Effector memory CD8-positive, alpha-beta T cell (primary cell): ENCODE results near the gene OSTC.

Experiments
- ATAC-seq: fragments of 150-1000 bp; cut with Tn5 transposase; replicated peaks from 2 replicates; pipeline ENCODE4 v1.10.0; 2021; ENCODE audit warnings: mild to moderate bottlenecking, moderate library complexity
- DNase-seq, 3 experiments: peaks; one replicate each; pipeline ENCODE4 v3.0.0; 2021
- H3K27ac Mint-ChIP-seq, 2 donors: one replicate each; pipeline ENCODE4 v1.8.0; 2022; ENCODE audit warnings: mild to moderate bottlenecking in 2 of 2, mixed read lengths in 2 of 2, moderate library complexity in 2 of 2
- H3K27me3 Mint-ChIP-seq, 2 donors: one replicate each; pipeline ENCODE4 v1.8.0; 2022; ENCODE audit warnings: mixed read lengths in 2 of 2
- H3K36me3 Mint-ChIP-seq: one replicate; pipeline ENCODE4 v1.8.0; 2022; ENCODE audit warnings: mild to moderate bottlenecking, moderate library complexity, mixed read lengths; ENCODE audit not compliant: insufficient read depth
- H3K4me1 Mint-ChIP-seq, 2 donors: one replicate each; pipeline ENCODE4 v1.8.0; 2022; ENCODE audit warnings: low read depth in 2 of 2, mixed read lengths in 2 of 2
- H3K4me3 Mint-ChIP-seq, 2 donors: one replicate each; pipeline ENCODE4 v1.8.0; 2022; ENCODE audit warnings: mild to moderate bottlenecking in 2 of 2, mixed read lengths in 2 of 2, moderate library complexity in 2 of 2
- H3K9me3 Mint-ChIP-seq, 2 donors: one replicate each; pipeline ENCODE4 v1.8.0; 2022; ENCODE audit warnings: mixed read lengths in 2 of 2
- total RNA-seq, 9 experiments: gene quantifications; one replicate each; lab custom pipeline; 2026; lab: John Stamatoyannopoulos, UW

The OSTC gene
- total RNA-seq = 15.5 to 122 (median 54.6) reads per million in 9 experiments

DNA sequence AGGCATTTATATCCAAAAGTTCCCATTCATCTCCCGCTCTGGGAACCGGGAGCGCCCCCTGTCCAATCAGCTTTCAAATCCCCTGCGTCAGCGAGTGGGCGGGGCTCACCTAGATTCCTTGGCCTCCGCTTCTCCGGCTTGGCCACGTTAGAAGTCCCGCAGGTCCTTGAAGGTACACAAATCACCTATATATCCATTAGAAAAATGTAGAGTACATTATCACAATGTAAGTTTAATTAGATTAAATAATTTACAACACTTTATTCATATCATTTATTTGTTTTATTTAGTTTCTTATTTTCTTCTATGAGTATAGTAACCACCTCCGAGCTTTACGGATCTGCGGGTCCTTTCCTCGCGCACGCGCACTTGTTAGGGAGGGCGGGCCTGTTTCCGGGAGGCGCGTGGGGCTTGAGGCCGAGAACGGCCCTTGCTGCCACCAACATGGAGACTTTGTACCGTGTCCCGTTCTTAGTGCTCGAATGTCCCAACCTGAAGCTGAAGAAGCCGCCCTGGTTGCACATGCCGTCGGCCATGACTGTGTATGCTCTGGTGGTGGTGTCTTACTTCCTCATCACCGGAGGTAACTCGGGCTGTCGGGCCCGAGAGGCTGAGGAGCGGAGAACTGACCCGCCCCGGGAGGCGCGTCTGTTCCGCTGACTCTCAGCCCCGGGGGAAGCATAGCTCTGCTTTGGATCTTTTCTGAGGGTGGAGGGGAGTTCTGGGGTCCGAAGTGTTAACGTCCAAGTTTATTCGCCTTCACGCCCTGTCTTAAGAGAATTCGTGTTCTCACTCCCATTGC lies at the start of gene OSTC:
Gene OSTC, plus strand, starts transcription at position 388 of the 802 bp plus-strand sequence. Its CDS starts 57 bp downstream, at position 445.
- DNase-seq = peak; percentile 90 to 94 (median 91)
- Mint-ChIP-seq H3K36me3 (peaks cover 14% of the 10 kb centered on the region), H3K9me3 (no peaks in the 10 kb centered on the region), H3K27me3 (no peaks in the 10 kb centered on the region), H3K27ac (peak within 1 kb of the TSS; percentile 97 to 98), H3K4me1 (peaks cover 28 to 34% of the 10 kb centered on the region in 2 donors), H3K4me3 (peak within 1 kb of the TSS; percentile 90)
- ATAC-seq = peak; percentile 87

DNA sequence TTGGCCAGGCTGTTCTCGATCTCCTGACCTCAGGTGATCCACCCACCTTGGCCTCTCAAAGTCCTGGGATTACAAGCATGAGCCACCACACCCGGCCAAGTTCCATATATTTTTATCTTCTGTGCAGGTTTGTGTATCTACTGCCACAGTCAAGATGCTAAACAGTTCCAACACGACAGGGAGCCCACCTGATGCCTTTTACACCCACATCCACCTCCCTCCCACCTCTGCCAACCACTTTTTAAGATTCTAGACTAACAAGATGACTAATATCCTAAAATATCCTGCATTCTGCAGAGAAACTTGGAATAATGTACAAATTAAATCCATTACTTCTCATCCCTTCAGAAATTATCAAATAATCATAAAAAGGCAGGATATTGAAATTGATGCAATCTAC lies 49.3 kb upstream of the OSTC start:
- Mint-ChIP-seq H3K4me1 (peaks cover 0 to 8% of the 10 kb centered on the region in 2 donors), H3K36me3 (no peaks in the 10 kb centered on the region), H3K27ac (peak overlapping the region in 1 of 2 donors; percentile 46), H3K27me3 (no peaks in the 10 kb centered on the region), H3K9me3 (no peaks in the 10 kb centered on the region), H3K4me3 (peak overlapping the region in 1 of 2 donors; percentile 12)
- no peak for DNase-seq
- ATAC-seq = no peak

GRCh38 chr4:108601532-108601931 lies 48.9 kb upstream of the OSTC start:
- H3K36me3 Mint-ChIP-seq = no peaks in the 10 kb centered on the region
- H3K27me3 Mint-ChIP-seq = no peaks in the 10 kb centered on the region
- no peaks in the 10 kb centered on the region for H3K9me3 Mint-ChIP-seq
- H3K4me3 Mint-ChIP-seq = peak overlapping the region in 1 of 2 donors; percentile 12
- peak; percentile 57 for ATAC-seq
- DNase-seq = no peak
- H3K4me1 Mint-ChIP-seq = peaks cover 0 to 8% of the 10 kb centered on the region in 2 donors
- H3K27ac Mint-ChIP-seq = peak overlapping the region; percentile 35 to 46

DNA sequence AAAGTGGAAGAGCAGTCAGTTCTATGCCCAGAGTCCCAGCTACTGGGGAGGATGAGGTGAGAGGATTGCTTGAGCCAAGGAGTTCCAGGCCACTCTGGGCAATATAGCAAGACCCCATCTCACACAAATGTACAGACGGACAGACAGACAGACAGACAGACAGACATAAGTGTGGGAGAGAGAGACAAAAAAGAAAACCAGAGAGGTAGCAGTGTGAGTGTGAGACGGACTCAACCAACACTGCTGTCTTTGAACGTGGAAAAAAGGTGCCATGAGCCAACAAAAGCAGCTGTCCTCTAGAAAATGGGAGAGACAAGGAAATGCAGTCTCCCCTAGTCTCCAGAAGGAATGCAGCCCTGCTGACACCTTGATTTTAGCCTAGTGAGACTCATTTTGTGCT lies 48.2 kb upstream of the OSTC start:
- DNase-seq = no peak
- H3K27me3 Mint-ChIP-seq = no peaks in the 10 kb centered on the region
- no peaks in the 10 kb centered on the region for H3K9me3 Mint-ChIP-seq
- peak overlapping the region in 1 of 2 donors; percentile 46 for H3K27ac Mint-ChIP-seq
- peaks cover 0 to 8% of the 10 kb centered on the region in 2 donors for H3K4me1 Mint-ChIP-seq
- H3K4me3 Mint-ChIP-seq = no peak overlapping the region
- H3K36me3 Mint-ChIP-seq = no peaks in the 10 kb centered on the region
- ATAC-seq = no peak

DNA sequence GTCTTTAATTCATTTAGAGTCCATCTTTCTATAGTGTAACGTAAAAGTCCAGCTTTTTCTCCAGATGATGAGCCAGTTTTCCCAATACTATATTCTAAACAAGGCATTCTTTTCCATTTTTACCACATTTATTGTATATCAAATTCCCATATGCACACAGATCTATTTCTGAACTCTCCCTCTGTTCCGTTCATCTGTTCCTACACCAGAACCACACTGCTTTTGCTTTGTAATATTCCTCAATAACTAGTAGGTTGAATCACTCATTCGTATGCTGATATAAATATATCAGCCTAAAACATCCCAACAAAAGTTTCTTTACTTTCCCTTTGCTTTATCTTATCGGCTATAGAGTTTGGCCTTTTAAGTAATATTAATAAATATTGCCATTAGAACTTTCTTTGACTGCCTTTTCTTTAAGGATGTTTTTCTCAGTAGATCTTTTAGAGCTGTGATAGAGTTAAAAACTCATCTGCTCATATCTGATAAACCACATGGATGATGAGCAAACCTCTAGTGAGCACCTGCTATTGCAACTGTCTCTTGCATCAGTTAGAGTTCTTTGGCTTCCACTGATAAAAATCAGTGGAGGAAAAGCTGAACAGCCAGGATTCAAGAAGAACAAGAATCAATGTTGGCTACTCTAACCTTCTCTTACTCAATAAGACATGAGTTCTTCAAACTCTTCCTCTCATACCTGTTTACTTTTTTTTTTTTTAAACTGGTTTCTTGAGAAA lies 43.2 kb upstream of the OSTC start:
- no peaks in the 10 kb centered on the region for H3K9me3 Mint-ChIP-seq
- no peaks in the 10 kb centered on the region for H3K27me3 Mint-ChIP-seq
- H3K4me1 Mint-ChIP-seq = no peaks in the 10 kb centered on the region
- H3K27ac Mint-ChIP-seq = no peak overlapping the region
- no peak for DNase-seq
- H3K36me3 Mint-ChIP-seq = no peaks in the 10 kb centered on the region
- H3K4me3 Mint-ChIP-seq = no peak overlapping the region
- no peak for ATAC-seq

- Mint-ChIP-seq H3K9me3 (no peaks in the 10 kb centered on the region), H3K36me3 (peaks cover 5% of the 10 kb centered on the region), H3K27me3 (no peaks in the 10 kb centered on the region), H3K4me3 (no peak overlapping the region), H3K27ac (no peak overlapping the region), H3K4me1 (no peaks in the 10 kb centered on the region)
- no peak for ATAC-seq
- no peak for DNase-seq
Observed at GRCh38 chr4:108611365-108611764, 39.0 kb upstream of the OSTC start.

DNA sequence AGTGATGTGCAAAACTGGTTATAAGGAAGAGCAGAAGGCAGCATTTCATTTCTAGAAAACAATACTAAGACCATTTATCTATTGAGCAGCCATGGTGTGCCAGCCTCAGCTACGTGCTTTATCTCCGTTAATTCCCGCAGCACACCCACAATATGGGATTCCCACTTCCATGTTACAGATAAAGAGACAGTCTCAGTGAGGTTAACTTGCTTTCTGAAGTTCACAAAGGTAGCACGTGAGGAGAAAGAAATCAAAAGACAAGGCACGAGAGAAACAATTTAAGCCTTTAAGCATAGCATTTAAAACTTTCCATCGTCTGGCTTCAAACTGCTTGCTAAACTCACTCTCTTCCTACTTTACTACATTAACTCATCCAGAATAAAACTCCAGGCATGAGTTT lies 38.0 kb upstream of the OSTC start:
- Mint-ChIP-seq H3K36me3 (peaks cover 6% of the 10 kb centered on the region), H3K27ac (no peak overlapping the region), H3K9me3 (no peaks in the 10 kb centered on the region), H3K4me1 (no peaks in the 10 kb centered on the region), H3K27me3 (no peaks in the 10 kb centered on the region), H3K4me3 (no peak overlapping the region)
- ATAC-seq = no peak
- no peak for DNase-seq

- ATAC-seq = peak; percentile 9
- H3K27me3 Mint-ChIP-seq = no peaks in the 10 kb centered on the region
Observed at GRCh38 chr4:108619372-108620100, 30.9 kb upstream of the OSTC start.

DNA sequence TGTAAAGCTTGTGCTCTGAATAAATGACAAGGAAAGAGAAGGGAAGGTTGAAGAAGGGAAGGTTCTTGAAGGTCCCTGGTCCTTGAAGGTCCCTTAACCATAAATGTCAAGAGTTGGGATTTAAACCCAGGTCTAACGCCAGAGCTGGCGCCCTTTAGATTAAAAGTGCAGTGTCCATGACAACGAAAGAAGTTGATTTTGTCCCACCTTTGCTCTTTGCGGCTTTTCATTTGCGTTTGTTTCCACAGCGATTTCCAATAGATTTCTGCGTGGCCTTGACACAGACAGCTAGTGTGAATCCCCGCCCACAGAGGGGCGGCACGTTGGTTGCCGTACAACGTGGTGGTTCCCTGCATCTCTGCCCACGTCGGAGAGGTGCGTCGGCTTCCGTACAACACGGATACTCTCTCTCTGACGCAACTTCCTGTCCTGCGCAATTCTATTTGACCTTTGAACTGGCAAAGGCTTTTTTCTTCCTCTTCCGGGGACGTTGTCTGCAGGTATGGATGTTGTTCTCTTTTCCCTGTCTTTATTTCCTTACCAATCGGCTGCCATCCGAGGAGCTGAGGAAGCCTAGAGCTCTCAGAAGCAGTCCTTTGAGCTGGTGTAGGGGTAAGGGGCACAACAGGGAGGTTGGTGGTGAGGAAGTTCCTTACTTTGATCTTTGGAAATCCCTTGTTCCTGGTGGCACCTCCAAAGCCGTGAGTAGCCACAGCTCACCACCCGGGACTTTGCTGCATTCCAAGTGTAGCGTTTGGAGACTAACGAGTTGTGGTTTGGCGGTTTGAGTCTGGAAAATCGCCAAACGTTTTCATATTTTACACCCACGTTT lies 30.1 kb upstream of the OSTC start, which contains the start of gene RPL34:
Gene RPL34, plus strand, starts transcription at position 476 of the 832 bp plus-strand sequence. CDS start 1,384 bp downstream, outside the sequence.
- Mint-ChIP-seq H3K36me3 (peaks cover 60% of the 10 kb centered on the region), H3K27ac (peak within 1 kb of the TSS; percentile 98), H3K27me3 (no peaks in the 10 kb centered on the region), H3K9me3 (no peaks in the 10 kb centered on the region), H3K4me1 (peaks cover 35 to 40% of the 10 kb centered on the region in 2 donors), H3K4me3 (peak within 1 kb of the TSS; percentile 83 to 98)
- ATAC-seq (peak; percentile 99), DNase-seq (peak; percentile 98)

More at GRCh38 chr4:108619372-108620100, 30.9 kb upstream of the OSTC start:
- no peak for DNase-seq
- H3K36me3 Mint-ChIP-seq = peaks cover 52% of the 10 kb centered on the region
- peak overlapping the region; percentile 83 to 98 for H3K4me3 Mint-ChIP-seq
- H3K9me3 Mint-ChIP-seq = no peaks in the 10 kb centered on the region
- H3K27ac Mint-ChIP-seq = peak overlapping the region; percentile 98
- H3K4me1 Mint-ChIP-seq = peaks cover 31 to 40% of the 10 kb centered on the region in 2 donors

DNA sequence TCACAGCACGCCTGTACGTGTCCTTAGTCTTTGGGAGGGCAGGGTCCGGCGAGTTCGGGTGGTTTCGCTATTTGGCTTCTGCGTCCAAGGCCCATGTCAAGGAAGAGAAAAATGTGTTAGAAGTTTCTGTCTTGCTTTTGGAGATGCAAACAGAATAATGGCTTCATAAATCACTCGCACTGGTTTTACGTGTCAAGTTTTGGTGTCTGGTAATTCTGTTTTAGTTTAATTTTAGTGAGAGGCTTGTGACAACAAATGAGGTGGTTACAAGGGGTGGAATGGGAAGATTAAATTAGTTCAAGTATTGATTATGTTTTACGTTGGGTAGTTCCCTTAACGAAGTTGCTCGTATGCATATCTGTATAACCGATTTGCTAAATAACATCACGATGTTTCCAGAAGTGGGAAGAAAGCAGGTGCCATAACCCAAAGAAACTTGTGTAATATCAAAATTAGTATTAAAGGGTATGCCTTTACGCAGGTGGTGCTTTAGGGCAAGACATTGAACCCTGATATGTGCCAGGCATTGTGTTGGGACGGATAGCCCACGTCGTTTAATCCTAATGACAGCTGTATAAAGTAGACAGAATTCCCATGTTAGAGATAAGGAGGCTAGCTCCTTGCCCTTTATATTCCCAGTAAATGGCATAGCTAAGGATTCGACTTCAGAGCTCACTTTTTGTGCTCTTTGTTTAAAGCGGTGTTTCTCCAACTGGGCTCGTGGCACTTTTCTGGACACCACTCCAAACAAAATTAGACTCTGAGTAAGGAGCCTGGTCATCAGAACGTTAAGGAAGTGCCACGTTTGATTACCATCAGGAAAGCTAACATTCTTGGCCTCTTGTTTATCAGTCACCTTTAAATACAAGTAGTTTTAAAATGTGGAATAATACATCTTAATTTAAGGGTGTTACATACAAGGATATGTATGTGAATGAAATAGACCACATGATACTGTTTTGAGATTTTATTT lies 29.2 kb upstream of the OSTC start:
- H3K27ac Mint-ChIP-seq = peak overlapping the region; percentile 98
- H3K36me3 Mint-ChIP-seq = peaks cover 64% of the 10 kb centered on the region
- no peaks in the 10 kb centered on the region for H3K27me3 Mint-ChIP-seq
- peak; percentile 2 for ATAC-seq
- H3K4me1 Mint-ChIP-seq = peaks cover 36 to 40% of the 10 kb centered on the region in 2 donors
- DNase-seq = peak in 1 of 3 experiments; percentile 21
- H3K4me3 Mint-ChIP-seq = peak overlapping the region; percentile 83 to 98
- no peaks in the 10 kb centered on the region for H3K9me3 Mint-ChIP-seq

GRCh38 chr4:108622022-108622421 lies 28.4 kb upstream of the OSTC start:
- no peaks in the 10 kb centered on the region for H3K27me3 Mint-ChIP-seq
- peaks cover 72% of the 10 kb centered on the region for H3K36me3 Mint-ChIP-seq
- no peak for DNase-seq
- no peak for ATAC-seq
- peaks cover 36 to 40% of the 10 kb centered on the region in 2 donors for H3K4me1 Mint-ChIP-seq
- H3K4me3 Mint-ChIP-seq = peak overlapping the region in 1 of 2 donors; percentile 83
- no peaks in the 10 kb centered on the region for H3K9me3 Mint-ChIP-seq
- H3K27ac Mint-ChIP-seq = peak overlapping the region; percentile 98
